Activated CD8-positive, alpha-beta memory T cell treated with anti-CD3 and anti-CD28 coated beads, Interleukin-2, amount 10 ng/mL, durations not matched to agents 7 days and 5 days (primary cell): ENCODE measurements around the gene TOM1. TPM values are rescaled to one million over a fixed set of nuclear protein-coding genes. Genes with fewer than 3 reads are reported as not detected.

Experiments used
- ATAC-seq: fragments of 150-1000 bp; cut with Tn5 transposase; one replicate; pipeline ENCODE4 v1.10.0; 2021; ENCODE audit warnings: moderate library complexity
- CTCF ChIA-PET: fragments of 350-600 bp; sonication (Branson Sonifier 250); formaldehyde crosslinking; loops from one replicate; lab custom pipeline; 2021; ENCODE audit warnings: antibody characterized with exemption; lab: Charles Lee
- DNase-seq: peaks from one replicate; pipeline ENCODE4 v3.0.0-alpha.2; 2020
- H3K27ac Mint-ChIP-seq: one replicate; pipeline ENCODE4 v1.8.0; 2021; ENCODE audit warnings: mild to moderate bottlenecking, mixed read lengths
- H3K27me3 Mint-ChIP-seq: one replicate; pipeline ENCODE4 v1.8.0; 2021; ENCODE audit warnings: mixed read lengths
- H3K36me3 Mint-ChIP-seq: one replicate; pipeline ENCODE4 v1.8.0; 2021; ENCODE audit warnings: mild to moderate bottlenecking, mixed read lengths
- H3K4me1 Mint-ChIP-seq: one replicate; pipeline ENCODE4 v1.8.0; 2021; ENCODE audit warnings: mixed read lengths
- H3K4me3 Mint-ChIP-seq: one replicate; pipeline ENCODE4 v1.8.0; 2021; ENCODE audit warnings: mild to moderate bottlenecking, moderate library complexity, mixed read lengths
- H3K9me3 Mint-ChIP-seq: one replicate; pipeline ENCODE4 v1.8.0; 2022; ENCODE audit warnings: low read depth, mixed read lengths
- total RNA-seq, 2 experiments: library from RNA; stranded (reverse); gene quantifications; one replicate each; pipeline ENCODE4 v1.2.3, GENCODE V29; 2021

Gene TOM1
- total RNA-seq, 2 experiments from 2014 or later = 16.1 to 20.5 TPM

DNA sequence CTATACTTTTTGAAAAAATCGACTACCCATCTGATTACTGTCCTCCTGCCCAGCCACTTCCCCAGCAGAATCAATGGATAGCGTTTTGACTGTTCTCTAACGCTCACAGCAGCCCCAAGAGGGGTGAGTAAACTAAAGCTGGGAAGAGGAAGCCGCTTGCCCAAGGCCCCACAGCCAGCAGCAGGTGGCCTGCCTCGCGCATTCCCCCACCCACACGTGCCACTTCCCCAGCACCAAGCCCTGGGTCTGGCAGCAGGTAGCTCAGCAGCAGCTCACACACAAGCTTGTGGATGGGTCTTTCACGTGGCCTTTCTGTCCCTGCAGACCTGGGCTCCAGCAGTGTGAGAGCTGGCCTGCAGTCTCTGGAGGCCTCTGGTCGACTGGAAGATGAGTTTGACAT, 34.3 kb downstream of the TOM1 start:
- no peak for ATAC-seq

DNA sequence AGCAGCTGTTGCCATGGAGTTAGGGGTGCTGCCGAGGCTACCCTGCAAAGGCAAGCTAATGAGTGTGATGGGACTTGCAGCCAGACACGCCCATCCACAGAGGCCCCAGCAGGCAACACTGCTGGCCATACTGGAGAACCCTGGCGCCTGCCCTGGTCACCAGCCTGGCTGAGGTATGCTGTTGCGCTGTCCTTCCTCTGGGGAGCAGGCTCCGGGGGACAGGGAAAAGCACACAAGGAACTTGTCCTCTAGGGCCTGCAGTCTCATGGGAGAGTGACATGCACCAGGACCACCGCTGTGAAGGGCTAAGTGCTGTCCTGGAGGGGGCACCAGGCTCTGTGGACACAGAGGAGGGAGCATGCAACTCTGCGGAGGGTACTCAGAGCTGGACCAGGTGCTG, 35.8 kb downstream of the TOM1 start:
- CTCF ChIA-PET = no interaction called here
- Mint-ChIP-seq H3K9me3 (no peaks in the 10 kb centered on the region), H3K27me3 (no peaks in the 10 kb centered on the region), H3K4me3 (no peak overlapping the region), H3K4me1 (peaks cover 22% of the 10 kb centered on the region), H3K27ac (peak overlapping the region; percentile 65), H3K36me3 (peaks cover 1% of the 10 kb centered on the region)
- no peak for DNase-seq
- no peak for ATAC-seq

More for the DNA sequence above, 34.3 kb downstream of the TOM1 start:
- Mint-ChIP-seq H3K27me3 (no peaks in the 10 kb centered on the region), H3K4me1 (peaks cover 37% of the 10 kb centered on the region), H3K9me3 (no peaks in the 10 kb centered on the region), H3K4me3 (no peak overlapping the region), H3K36me3 (peaks cover 2% of the 10 kb centered on the region), H3K27ac (peak overlapping the region; percentile 31)
- CTCF ChIA-PET = interaction anchor here (0.8 to 1.2 kb wide), 2 partner anchors 9 to 70 kb away, joined by 3 read pairs; no protein-coding TSS in a partner anchor
- no peak for DNase-seq

DNA sequence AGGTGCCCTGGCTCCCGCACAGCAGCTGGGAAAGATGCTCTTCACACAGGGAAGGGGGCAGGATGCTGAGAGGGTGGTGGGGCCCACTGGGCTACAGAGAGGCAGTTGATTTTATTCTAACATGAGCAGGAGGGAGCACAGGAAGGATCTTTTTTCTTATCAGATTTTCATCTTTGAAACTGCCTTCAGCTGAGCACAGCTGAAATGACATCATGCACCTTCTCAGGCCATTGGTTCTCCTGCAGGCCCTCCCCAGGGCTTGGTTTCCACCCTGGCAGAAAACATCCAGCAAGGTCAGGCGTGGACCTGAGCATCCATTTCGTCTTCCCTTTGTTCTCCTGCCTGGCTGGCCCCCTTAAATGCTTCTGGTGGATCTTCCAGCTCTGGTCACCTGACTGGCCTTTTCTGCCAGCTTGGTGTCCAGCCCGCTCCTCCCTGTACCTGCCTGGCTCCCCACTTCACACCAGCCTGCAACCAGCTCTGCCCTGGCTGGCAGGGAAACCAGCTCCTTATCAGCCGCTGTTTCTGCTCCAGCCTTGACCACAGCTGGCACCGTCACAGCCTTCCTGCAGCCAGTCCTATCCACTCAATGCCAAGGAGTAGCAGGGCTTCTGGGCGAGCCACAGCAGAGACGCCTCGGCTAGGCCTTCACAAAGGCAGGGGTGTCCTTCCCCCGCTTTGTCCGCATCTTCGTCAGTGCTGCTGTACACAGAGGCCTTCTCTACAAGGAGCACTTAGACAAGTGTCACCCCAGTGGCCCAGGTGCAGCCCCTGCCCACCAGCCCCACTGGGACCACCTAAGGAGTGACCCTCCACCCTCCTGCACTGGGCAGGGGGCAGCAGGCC, 36.5 kb downstream of the TOM1 start:
- Mint-ChIP-seq H3K27me3 (no peaks in the 10 kb centered on the region), H3K4me3 (no peak overlapping the region), H3K27ac (peak overlapping the region; percentile 65), H3K9me3 (no peaks in the 10 kb centered on the region), H3K4me1 (peaks cover 19% of the 10 kb centered on the region), H3K36me3 (peaks cover 1% of the 10 kb centered on the region)
- ATAC-seq (peak; percentile 59), DNase-seq (no peak)
- CTCF ChIA-PET = no interaction called here

DNA sequence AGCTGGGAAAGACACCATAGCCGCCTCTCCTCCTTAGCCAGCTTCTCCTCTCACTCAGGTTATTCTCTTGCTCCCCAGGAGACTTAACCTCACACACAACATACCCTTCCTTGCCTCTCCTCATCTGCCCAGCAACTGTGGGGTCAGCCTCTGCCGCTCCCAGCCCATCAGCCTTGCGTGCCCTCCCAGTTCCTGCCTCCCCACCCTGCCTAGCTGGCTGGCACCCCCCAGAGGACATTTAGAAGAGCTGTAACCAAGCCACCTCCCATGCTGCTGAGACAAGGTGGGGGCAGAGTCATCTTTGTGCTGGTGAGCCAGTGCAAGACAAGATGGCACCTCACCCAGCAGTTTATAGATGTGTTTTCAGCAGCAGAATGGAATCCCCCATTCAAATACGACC, 38.2 kb downstream of the TOM1 start:
- no peak overlapping the region for H3K27ac Mint-ChIP-seq
- peak; percentile 34 for ATAC-seq
- no peaks in the 10 kb centered on the region for H3K9me3 Mint-ChIP-seq
- no peak overlapping the region for H3K4me3 Mint-ChIP-seq
- DNase-seq = no peak
- CTCF ChIA-PET = no interaction called here
- H3K36me3 Mint-ChIP-seq = peaks cover 1% of the 10 kb centered on the region
- H3K4me1 Mint-ChIP-seq = peaks cover 18% of the 10 kb centered on the region
- H3K27me3 Mint-ChIP-seq = no peaks in the 10 kb centered on the region

DNA sequence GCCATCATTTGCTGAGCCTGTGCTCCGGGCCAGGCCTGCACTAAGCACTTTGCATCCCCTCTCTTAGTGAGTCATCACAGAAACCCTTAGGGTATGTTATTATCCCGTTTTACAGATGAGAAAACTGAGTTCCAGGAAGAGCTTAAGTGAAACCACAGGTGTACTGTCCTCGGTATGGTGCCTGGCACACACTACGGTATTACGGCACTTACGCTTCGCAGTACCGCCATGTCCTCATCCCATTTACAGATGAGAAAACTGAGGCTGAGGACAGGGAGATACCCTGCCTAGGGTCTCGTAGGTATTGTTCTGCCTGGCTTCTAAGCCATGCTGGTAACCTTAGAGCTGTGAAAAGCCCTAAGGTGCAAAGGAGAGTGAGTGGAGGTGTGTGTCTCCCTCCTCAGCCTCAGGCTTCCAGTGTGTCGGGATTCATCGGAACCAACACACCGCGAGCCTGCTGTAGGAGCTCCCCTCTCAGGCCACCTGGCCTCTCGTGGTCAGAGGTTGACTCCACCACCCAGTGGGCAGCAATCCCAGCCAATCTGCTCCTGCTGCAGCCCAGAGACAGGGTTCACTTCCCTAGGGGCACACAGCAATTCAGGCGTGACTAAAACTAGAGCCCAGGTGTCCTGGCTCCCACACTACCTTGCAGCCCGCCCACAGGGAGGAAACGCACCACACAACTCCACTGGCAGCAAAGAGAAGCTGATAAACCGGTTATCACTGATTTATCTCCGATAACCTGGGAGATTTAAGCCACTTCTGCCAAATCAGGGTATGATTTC, 41.6 kb downstream of the TOM1 start:
- H3K27me3 Mint-ChIP-seq = no peaks in the 10 kb centered on the region
- H3K4me1 Mint-ChIP-seq = peaks cover 4% of the 10 kb centered on the region
- no peaks in the 10 kb centered on the region for H3K9me3 Mint-ChIP-seq
- no peak overlapping the region for H3K27ac Mint-ChIP-seq
- ATAC-seq (no peak), DNase-seq (no peak)
- H3K4me3 Mint-ChIP-seq = no peak overlapping the region
- CTCF ChIA-PET = interaction anchor here (0.7 to 1.6 kb wide), 2 partner anchors 9 to 10 kb away, joined by 3 read pairs; no protein-coding TSS in a partner anchor
- peaks cover 1% of the 10 kb centered on the region for H3K36me3 Mint-ChIP-seq

DNA sequence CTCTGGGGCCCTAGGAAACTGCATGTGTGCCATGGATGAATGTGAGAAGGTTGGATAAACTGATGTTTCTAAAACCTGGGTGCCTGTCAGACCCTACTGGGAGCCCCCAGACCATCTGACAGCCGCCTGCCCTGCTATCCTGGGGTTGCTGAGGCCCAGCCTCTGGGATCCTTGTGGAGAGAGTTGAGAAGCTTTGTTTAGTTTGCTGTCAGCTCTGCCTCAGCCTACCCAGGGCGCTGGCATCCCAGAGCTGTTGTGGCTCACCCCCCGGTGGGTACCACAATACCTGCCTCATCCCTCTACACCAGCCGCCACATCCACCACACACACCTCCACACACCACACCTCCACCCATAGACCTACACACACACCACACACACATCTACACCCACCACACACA, 42.7 kb downstream of the TOM1 start:
- ATAC-seq (no peak), DNase-seq (no peak)
- H3K27ac Mint-ChIP-seq = no peak overlapping the region
- peaks cover 2% of the 10 kb centered on the region for H3K4me1 Mint-ChIP-seq
- no peaks in the 10 kb centered on the region for H3K27me3 Mint-ChIP-seq
- CTCF ChIA-PET = no interaction called here
- H3K9me3 Mint-ChIP-seq = no peaks in the 10 kb centered on the region
- H3K36me3 Mint-ChIP-seq = peaks cover 1% of the 10 kb centered on the region
- no peak overlapping the region for H3K4me3 Mint-ChIP-seq

DNA sequence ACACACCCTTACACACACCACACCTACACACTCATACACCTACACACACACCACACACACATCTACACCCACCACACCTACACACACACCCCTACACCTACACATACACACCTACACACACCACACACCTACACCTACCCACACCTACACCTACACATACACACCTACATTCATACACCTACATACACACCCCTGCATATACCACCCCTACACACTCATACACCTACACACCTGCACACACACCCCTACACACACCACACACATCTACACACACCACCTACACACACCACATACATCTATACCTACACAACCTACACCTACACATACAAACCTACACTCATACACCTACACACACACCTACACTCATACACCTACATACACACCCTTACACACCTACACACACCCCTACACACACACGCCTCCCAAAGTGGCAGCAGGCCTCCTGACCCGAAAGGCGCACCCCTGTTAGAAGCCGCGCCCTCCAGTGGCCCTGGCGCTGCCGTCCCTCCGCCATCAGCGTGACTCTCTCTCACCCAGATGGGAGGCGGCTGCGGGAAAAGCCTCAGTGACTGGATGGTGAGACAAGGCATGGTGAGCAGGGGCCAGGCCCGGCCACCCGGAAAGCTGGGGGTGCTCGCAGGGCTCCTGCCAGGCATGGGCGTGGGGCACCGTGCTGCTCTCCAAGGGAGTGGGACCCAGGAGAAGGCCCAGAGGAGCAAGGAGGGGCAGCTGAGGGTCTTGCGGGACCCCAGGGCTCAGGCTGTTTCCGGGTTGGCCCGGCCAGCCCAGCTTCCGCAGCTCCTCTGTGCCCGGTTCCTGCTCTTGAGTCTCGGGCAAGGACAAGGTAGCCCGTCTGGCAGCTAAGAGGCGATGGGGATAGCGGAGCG, 44.2 kb downstream of the TOM1 start:
- H3K36me3 Mint-ChIP-seq = peaks cover 1% of the 10 kb centered on the region
- no peak overlapping the region for H3K27ac Mint-ChIP-seq
- H3K27me3 Mint-ChIP-seq = no peaks in the 10 kb centered on the region
- CTCF ChIA-PET = interaction anchor here (0.9 kb wide), 1 partner anchor 15 kb away, joined by 3 read pairs; no protein-coding TSS in a partner anchor
- DNase-seq = no peak
- no peaks in the 10 kb centered on the region for H3K9me3 Mint-ChIP-seq
- no peak overlapping the region for H3K4me3 Mint-ChIP-seq
- no peak for ATAC-seq
- H3K4me1 Mint-ChIP-seq = peaks cover 2% of the 10 kb centered on the region

DNA sequence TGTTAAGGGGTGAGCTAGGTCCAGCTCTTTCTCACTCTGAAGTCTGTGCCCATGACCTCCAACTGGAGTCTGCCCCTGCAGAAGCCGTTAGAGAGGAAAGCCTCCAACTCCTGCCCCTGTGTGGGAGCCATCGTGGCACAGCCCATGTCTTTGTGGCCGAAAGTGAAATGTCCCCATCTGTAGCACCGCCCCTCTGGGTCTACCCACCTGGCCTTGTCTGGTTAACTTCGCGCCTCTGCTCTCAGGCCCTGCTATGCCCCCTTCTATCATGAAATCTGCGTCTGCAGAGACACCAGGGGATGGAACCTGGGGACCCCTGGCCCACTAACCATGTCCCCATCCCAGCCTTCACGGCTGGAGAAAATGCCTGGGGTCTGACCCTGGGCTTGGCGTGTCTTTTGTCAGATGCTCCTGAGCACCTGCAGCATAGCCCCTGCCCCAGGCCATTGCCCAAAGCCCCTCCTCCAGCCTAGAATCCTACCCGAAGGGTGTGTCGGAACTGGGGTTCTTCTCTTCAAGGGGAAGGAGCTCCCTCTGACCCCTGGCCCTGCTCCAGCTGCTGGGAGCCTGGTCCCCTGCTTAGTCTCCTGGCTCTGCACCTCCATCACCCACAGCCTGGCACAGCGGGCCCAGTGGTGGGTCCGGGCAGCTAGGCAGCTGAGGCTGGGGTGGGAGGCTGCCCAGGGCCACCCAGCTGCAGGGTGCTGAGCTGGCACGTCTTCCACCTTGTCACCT, 45.4 kb downstream of the TOM1 start:
- H3K9me3 Mint-ChIP-seq = no peaks in the 10 kb centered on the region
- peaks cover 2% of the 10 kb centered on the region for H3K4me1 Mint-ChIP-seq
- CTCF ChIA-PET = interaction anchor here (0.9 kb wide), 1 partner anchor 14 kb away, joined by 3 read pairs; no protein-coding TSS in a partner anchor
- H3K27ac Mint-ChIP-seq = no peak overlapping the region
- H3K36me3 Mint-ChIP-seq = peaks cover 1% of the 10 kb centered on the region
- H3K4me3 Mint-ChIP-seq = no peak overlapping the region
- H3K27me3 Mint-ChIP-seq = no peaks in the 10 kb centered on the region
- DNase-seq (no peak), ATAC-seq (no peak)

DNA sequence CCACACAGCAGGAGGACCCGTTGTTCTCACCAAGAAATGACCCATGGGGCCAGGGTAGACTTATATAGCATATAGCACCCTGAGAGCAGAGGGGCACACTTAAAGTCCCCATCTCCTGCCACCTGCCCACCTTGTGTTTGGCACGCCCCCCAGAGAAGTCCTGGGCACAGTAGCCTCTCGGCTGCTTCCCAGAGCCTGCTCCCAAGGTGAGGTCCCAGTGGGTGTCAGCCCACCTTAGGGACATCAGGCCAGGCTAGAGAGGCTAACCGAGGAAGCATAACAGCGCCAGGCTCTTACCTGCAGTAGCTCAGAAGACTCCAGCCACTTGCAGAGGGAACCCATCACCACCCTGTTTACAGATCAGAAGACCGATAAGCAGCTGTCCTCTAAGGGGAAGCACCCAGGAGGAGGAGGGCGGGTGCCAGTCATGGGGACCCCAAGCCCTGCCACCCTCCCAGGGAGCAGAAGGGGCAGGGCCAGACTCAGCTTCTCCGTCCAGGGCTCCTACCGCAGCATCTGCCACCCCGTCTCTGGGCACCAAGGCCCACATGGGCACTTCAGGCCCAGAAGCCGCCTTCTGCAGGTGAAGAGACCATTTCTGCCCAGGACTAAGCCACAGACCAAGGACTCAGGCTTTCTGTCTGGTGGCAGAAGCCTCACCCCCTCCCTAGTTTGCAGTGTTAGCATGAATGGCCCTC, 46.3 kb downstream of the TOM1 start:
- Mint-ChIP-seq H3K9me3 (no peaks in the 10 kb centered on the region), H3K4me3 (no peak overlapping the region), H3K4me1 (peaks cover 2% of the 10 kb centered on the region), H3K27me3 (no peaks in the 10 kb centered on the region), H3K27ac (no peak overlapping the region), H3K36me3 (no peaks in the 10 kb centered on the region)
- DNase-seq (no peak), ATAC-seq (no peak)
- CTCF ChIA-PET = interaction anchor here (0.6 kb wide), 1 partner anchor 50 kb away, joined by 3 read pairs; no protein-coding TSS in a partner anchor

DNA sequence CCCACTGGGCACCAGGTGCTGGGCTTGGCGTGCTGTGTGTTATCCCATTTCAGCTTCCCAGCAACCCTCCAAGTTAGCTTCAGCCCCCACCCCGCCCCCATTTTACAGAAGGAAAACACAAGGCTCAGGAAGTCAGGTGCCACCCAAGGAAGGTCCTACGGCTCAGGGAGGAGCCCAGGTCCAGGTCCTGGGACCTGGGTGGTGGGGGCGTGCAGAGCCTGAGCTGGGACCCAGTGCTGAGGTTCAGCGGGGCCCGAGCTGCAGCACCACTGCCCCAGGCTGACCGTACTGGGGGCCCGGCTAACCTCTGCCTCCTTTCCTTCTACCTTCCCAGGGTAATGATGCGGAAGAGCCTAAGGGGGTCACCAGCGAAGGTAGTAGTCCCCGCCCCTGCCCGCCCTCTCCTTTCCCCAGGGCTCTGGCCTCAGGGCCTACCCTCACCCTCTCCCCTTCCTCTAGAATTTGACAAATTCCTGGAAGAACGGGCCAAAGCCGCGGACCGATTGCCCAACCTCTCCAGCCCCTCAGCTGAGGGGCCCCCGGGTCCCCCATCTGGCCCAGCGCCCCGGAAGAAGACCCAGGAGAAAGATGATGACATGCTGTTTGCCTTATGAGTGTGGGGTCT, 47.0 kb downstream of the TOM1 start:
- ATAC-seq (no peak), DNase-seq (no peak)
- Mint-ChIP-seq H3K27ac (no peak overlapping the region), H3K4me1 (peaks cover 10% of the 10 kb centered on the region), H3K27me3 (no peaks in the 10 kb centered on the region), H3K4me3 (no peak overlapping the region), H3K9me3 (no peaks in the 10 kb centered on the region), H3K36me3 (no peaks in the 10 kb centered on the region)
- CTCF ChIA-PET = interaction anchor here (0.6 kb wide), 1 partner anchor 49 kb away, joined by 3 read pairs; no protein-coding TSS in a partner anchor

DNA sequence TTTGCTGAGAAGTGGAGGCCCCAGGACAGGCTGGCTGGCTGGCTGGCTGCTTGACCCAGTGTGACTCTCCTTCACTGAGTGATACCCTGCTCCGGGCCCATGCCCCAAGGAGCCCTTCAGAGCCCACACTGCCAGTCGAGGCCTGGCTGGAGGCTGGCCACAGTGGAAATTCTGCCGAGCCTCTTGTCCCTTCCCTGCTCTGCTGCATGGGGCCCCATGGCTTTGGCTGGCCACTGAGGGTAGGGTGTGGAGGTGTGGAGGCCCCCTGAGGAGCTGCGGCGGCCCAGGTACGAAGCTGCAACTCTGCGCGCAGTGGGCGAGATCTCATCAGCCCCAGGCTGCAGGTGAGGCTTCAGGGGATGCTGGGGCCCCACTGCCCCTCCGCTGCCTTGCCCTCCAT, 47.8 kb downstream of the TOM1 start:
- DNase-seq = no peak
- Mint-ChIP-seq H3K4me3 (no peak overlapping the region), H3K36me3 (no peaks in the 10 kb centered on the region), H3K27ac (no peak overlapping the region), H3K27me3 (no peaks in the 10 kb centered on the region), H3K4me1 (peaks cover 15% of the 10 kb centered on the region), H3K9me3 (no peaks in the 10 kb centered on the region)
- ATAC-seq = no peak
- CTCF ChIA-PET = no interaction called here
